ENCODE data around the gene SEC16A. TPM values are rescaled to one million over a fixed set of nuclear protein-coding genes. Genes with fewer than 3 reads are reported as not detected.
"Not testable (repeated sequence)": the region's sequence is repeated elsewhere in the genome, so short reads cannot be mapped to it uniquely, and the experiment has no call there.

SEC16A gene
- total RNA-seq, 1 donor from 2014 or later: 23.4 TPM

DNA sequence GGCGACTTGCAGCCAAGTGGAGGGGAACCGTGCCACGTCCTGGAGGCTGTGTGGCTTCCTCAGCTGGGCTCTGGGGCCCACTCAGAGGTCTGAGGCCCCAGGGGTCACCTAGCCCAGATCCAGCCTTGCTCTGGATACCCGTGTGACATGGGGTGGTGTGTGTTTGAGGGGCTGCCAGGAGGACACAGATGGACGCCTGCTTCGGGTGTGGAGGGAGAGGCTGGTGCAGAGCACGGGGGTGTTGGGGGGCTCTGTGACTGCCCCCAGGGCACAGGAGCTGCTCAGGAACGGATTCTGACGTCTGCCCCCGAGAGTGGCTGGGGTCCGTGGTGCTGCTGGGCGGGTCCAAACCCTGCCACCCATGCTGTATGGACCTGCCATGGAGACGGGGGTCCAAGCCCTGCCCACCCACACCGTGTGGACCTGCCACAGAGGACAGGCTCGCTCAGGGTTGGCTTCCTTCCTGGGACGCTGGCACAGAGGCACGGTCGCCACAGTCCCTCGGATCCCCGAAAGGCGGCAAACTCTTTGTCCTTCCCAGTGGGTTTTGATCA is 53.7 kb downstream of the SEC16A start:
- H3K9me3 ChIP-seq (replicated peaks): no peaks in the 10 kb centered on the region
- H3K36me3 ChIP-seq: peaks cover 62% of the 10 kb centered on the region
- intact Hi-C loops (cut with micrococcal nuclease): no loop called here
- peaks cover 8% of the 10 kb centered on the region for H3K4me1 ChIP-seq
- peak overlapping the region; percentile 63 for H3K27ac ChIP-seq (replicated peaks)
- no peak overlapping the region for H3K4me3 ChIP-seq
- H3K27me3 ChIP-seq (ENCODE audit: low read depth): no peaks in the 10 kb centered on the region
- no peak for DNase-seq
- TF ChIP-seq, protein P1, sequence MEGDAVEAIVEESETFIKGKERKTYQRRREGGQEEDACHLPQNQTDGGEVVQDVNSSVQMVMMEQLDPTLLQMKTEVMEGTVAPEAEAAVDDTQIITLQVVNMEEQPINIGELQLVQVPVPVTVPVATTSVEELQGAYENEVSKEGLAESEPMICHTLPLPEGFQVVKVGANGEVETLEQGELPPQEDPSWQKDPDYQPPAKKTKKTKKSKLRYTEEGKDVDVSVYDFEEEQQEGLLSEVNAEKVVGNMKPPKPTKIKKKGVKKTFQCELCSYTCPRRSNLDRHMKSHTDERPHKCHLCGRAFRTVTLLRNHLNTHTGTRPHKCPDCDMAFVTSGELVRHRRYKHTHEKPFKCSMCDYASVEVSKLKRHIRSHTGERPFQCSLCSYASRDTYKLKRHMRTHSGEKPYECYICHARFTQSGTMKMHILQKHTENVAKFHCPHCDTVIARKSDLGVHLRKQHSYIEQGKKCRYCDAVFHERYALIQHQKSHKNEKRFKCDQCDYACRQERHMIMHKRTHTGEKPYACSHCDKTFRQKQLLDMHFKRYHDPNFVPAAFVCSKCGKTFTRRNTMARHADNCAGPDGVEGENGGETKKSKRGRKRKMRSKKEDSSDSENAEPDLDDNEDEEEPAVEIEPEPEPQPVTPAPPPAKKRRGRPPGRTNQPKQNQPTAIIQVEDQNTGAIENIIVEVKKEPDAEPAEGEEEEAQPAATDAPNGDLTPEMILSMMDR (IDR thresholded peaks at IDR 0.05; ENCODE audit: borderline replicate concordance): no peak

- H3K27ac ChIP-seq (replicated peaks): peak overlapping the region; percentile 12
- H3K27me3 ChIP-seq (ENCODE audit: low read depth): no peaks in the 10 kb centered on the region
- intact Hi-C loops (cut with micrococcal nuclease): no loop called here
- H3K9me3 ChIP-seq (replicated peaks): no peaks in the 10 kb centered on the region
- H3K36me3 ChIP-seq: peaks cover 67% of the 10 kb centered on the region
- TF ChIP-seq, protein P1 (IDR thresholded peaks at IDR 0.05; ENCODE audit: borderline replicate concordance): no peak
- no peak overlapping the region for H3K4me3 ChIP-seq
- H3K4me1 ChIP-seq: peaks cover 8% of the 10 kb centered on the region
- DNase-seq: no peak
Measured at GRCh38 chr9:136426787-136427186, 56.1 kb downstream of the SEC16A start.

GRCh38 chr9:136425367-136425766 is 57.5 kb downstream of the SEC16A start:
- H3K9me3 ChIP-seq (replicated peaks); DNase-seq; H3K4me1 ChIP-seq; H3K27ac ChIP-seq (replicated peaks); H3K4me3 ChIP-seq; H3K27me3 ChIP-seq (ENCODE audit: low read depth); intact Hi-C loops (cut with micrococcal nuclease): not testable (repeated sequence)
- H3K36me3 ChIP-seq: peaks cover 75% of the 10 kb centered on the region

DNA sequence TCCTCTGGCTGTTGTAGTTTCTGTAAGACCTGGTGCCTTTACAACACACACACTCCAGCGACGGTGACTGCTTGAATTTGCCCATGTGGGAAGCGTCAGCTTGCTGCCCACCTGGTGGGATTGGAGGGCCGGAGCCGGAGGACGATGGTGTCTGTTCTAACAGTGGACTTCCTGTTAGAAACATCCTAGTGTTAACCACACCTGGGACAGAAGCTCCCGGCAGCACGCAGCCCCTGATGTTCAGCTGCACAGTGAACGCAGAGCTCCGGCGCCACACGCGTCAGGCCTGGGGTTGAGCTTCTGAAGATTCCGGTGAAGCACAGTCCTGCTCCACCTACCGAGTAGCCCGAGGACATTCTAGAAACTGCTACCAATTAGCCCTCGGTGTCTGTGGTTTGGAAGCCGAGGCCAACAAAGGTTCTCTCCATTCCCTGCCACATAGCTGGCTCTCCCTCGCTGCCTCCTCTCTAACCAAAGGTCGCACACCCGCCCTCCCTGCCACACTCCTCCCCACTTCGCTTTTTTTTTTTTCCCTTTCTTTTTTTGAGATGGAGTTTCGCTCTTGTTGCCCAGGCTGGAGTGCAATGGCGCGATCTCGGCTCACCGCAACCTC is 58.0 kb downstream of the SEC16A start:
- DNase-seq: no peak
- Histone ChIP-seq H3K4me1 (no peaks in the 10 kb centered on the region), H3K27me3 (ENCODE audit: low read depth) (no peaks in the 10 kb centered on the region), H3K9me3 (replicated peaks) (no peaks in the 10 kb centered on the region), H3K36me3 (peaks cover 75% of the 10 kb centered on the region), H3K4me3 (no peak overlapping the region), H3K27ac (replicated peaks) (no peak overlapping the region)
- intact Hi-C loops (cut with micrococcal nuclease): no loop called here
- TF ChIP-seq, protein P1 (IDR thresholded peaks at IDR 0.05; ENCODE audit: borderline replicate concordance): no peak

- no peak for DNase-seq
- no peak overlapping the region for H3K4me3 ChIP-seq
Measured at GRCh38 chr9:136423432-136424146, 59.3 kb downstream of the SEC16A start.

More at GRCh38 chr9:136423432-136424146, 59.3 kb downstream of the SEC16A start:
- intact Hi-C loops (cut with micrococcal nuclease): no loop called here
- Histone ChIP-seq H3K27me3 (ENCODE audit: low read depth) (no peaks in the 10 kb centered on the region), H3K27ac (replicated peaks) (no peak overlapping the region), H3K36me3 (peaks cover 77% of the 10 kb centered on the region), H3K9me3 (replicated peaks) (no peaks in the 10 kb centered on the region), H3K4me1 (no peaks in the 10 kb centered on the region)
- TF ChIP-seq, protein P1 (IDR thresholded peaks at IDR 0.05; ENCODE audit: borderline replicate concordance): no peak

All from left ventricle myocardium inferior (tissue), 1 donor.